ENCODE results near the gene SPATA4. TPM values are rescaled to one million over a fixed set of nuclear protein-coding genes. Genes with fewer than 3 reads are reported as not detected.

Gene SPATA4
- total and polyA plus RNA-seq, 2 of the 13 experiments (the other 11 are each of a cell fraction or from before 2014, with no cell fraction given) = not detected

GRCh38 chr4:176195184-176195978 is at the start of gene SPATA4 (continued):
- TF ChIP-seq ZFP37 (CRISPR knock-in tag; IDR thresholded peaks at IDR 0.05; ENCODE audit: borderline replicate concordance) = no peak
- no peak for TF ChIP-seq CREB1 (IDR thresholded peaks at IDR 0.05)
- TF ChIP-seq CREB1 (CRISPR knock-in tag; IDR thresholded peaks at IDR 0.05) = no peak
- no peak for TF ChIP-seq ISL2 (CRISPR knock-in tag; IDR thresholded peaks at IDR 0.05)
- no peak for TF ChIP-seq ZMYM2 (CRISPR knock-in tag; IDR thresholded peaks at IDR 0.05)
- TF ChIP-seq SP5 (CRISPR knock-in tag; IDR thresholded peaks at IDR 0.05; ENCODE audit: borderline replicate concordance, low read depth) = peak; percentile 52; the same call in 1 of the 2 replicates
- 0 out of 2 replicates have a peak, but pooled peaks have one; percentile 31 for TF ChIP-seq ZNF512 (CRISPR knock-in tag; IDR thresholded peaks at IDR 0.05)
- peak; percentile 48; the same call in 1 of the 2 replicates for TF ChIP-seq ZNF766 (CRISPR knock-in tag; IDR thresholded peaks at IDR 0.05; ENCODE audit: borderline replicate concordance)
- TF ChIP-seq, protein P1, sequence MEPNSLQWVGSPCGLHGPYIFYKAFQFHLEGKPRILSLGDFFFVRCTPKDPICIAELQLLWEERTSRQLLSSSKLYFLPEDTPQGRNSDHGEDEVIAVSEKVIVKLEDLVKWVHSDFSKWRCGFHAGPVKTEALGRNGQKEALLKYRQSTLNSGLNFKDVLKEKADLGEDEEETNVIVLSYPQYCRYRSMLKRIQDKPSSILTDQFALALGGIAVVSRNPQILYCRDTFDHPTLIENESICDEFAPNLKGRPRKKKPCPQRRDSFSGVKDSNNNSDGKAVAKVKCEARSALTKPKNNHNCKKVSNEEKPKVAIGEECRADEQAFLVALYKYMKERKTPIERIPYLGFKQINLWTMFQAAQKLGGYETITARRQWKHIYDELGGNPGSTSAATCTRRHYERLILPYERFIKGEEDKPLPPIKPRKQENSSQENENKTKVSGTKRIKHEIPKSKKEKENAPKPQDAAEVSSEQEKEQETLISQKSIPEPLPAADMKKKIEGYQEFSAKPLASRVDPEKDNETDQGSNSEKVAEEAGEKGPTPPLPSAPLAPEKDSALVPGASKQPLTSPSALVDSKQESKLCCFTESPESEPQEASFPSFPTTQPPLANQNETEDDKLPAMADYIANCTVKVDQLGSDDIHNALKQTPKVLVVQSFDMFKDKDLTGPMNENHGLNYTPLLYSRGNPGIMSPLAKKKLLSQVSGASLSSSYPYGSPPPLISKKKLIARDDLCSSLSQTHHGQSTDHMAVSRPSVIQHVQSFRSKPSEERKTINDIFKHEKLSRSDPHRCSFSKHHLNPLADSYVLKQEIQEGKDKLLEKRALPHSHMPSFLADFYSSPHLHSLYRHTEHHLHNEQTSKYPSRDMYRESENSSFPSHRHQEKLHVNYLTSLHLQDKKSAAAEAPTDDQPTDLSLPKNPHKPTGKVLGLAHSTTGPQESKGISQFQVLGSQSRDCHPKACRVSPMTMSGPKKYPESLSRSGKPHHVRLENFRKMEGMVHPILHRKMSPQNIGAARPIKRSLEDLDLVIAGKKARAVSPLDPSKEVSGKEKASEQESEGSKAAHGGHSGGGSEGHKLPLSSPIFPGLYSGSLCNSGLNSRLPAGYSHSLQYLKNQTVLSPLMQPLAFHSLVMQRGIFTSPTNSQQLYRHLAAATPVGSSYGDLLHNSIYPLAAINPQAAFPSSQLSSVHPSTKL (CRISPR knock-in tag; IDR thresholded peaks at IDR 0.05) = peak; percentile 35; the same call in 1 of the 2 replicates
- no peak for TF ChIP-seq SIX4 (CRISPR knock-in tag; IDR thresholded peaks at IDR 0.05)
- TF ChIP-seq ZNF598 (CRISPR knock-in tag; IDR thresholded peaks at IDR 0.05; ENCODE audit: borderline replicate concordance) = peak; percentile 29; the same call in 1 of the 2 replicates
- TF ChIP-seq MXD4 (CRISPR knock-in tag; IDR thresholded peaks at IDR 0.05) = peak; percentile 33; the same call in 1 of the 2 replicates
- peak; percentile 66 for TF ChIP-seq ELF3 (CRISPR knock-in tag; IDR thresholded peaks at IDR 0.05)
- TF ChIP-seq ZNF225 (CRISPR knock-in tag; IDR thresholded peaks at IDR 0.05) = peak; percentile 87; the same call in 1 of the 2 replicates
- TF ChIP-seq SMARCE1 (IDR thresholded peaks at IDR 0.05; ENCODE audit: borderline replicate concordance) = no peak
- TF ChIP-seq KDM2A (CRISPR knock-in tag; IDR thresholded peaks at IDR 0.05; ENCODE audit: borderline replicate concordance, low read depth) = peak; percentile 57; the same call in 1 of the 2 replicates
- no peak for TF ChIP-seq LCORL (IDR thresholded peaks at IDR 0.05)
- peak; percentile 49; the same call in 1 of the 2 replicates for TF ChIP-seq LCORL (CRISPR knock-in tag; IDR thresholded peaks at IDR 0.05)
- no peak for TF ChIP-seq ATM (IDR thresholded peaks at IDR 0.05; ENCODE audit: borderline replicate concordance)
- TF ChIP-seq NR2F6 (IDR thresholded peaks at IDR 0.05) = no peak
- no peak for TF ChIP-seq NR2F6 (CRISPR knock-in tag; IDR thresholded peaks at IDR 0.05)
- TF ChIP-seq SRF (IDR thresholded peaks at IDR 0.05; ENCODE audit: low read depth, low read length) = no peak
- no peak for TF ChIP-seq HOMEZ (CRISPR knock-in tag; IDR thresholded peaks at IDR 0.05; ENCODE audit: low read depth)
- peak; percentile 89 for TF ChIP-seq POGZ (CRISPR knock-in tag; IDR thresholded peaks at IDR 0.05)
- no peak for TF ChIP-seq MIER2 (CRISPR knock-in tag; IDR thresholded peaks at IDR 0.05)
- no peak for TF ChIP-seq SOX6 (IDR thresholded peaks at IDR 0.05)
- TF ChIP-seq SOX6 (CRISPR knock-in tag; IDR thresholded peaks at IDR 0.05) = no peak
